Keratinocyte (primary cell): ENCODE data around the gene KSR1. TPM values are rescaled to one million over a fixed set of nuclear protein-coding genes. Genes with fewer than 3 reads are reported as not detected.

ENCODE experiments used
- DNase-seq: peaks from one replicate; pipeline ENCODE4 v3.0.0-alpha.2; 2011; ENCODE audit warnings: low read depth, missing footprints, low spot score
- FAIRE-seq: peaks from 2 replicates; lab custom pipeline; 2011; peaks lifted over from hg19 to GRCh38; lab: Jason Lieb, UNC
- H2AFZ ChIP-seq: 2 replicates; pipeline ENCODE4 v1.6.0; 2012; ENCODE audit warnings: low read length, control low read depth, inconsistent platforms; ENCODE audit not compliant: control insufficient read depth
- H3K27ac ChIP-seq: 2 replicates; pipeline ENCODE4 v1.5.1; 2011; ENCODE audit warnings: low read length; ENCODE audit not compliant: control insufficient read depth, insufficient read depth
- H3K27me3 ChIP-seq: 3 replicates; pipeline ENCODE4 v1.6.0; 2011; ENCODE audit warnings: low read length; ENCODE audit not compliant: control insufficient read depth, insufficient read depth; ENCODE audit errors: extremely low read depth
- H3K36me3 ChIP-seq, 2 experiments: 2 replicates in 1 of 2; 3 replicates in 1 of 2; pipeline ENCODE4 v1.5.1; 2011; ENCODE audit warnings: low read length in 2 of 2, mild to moderate bottlenecking in 1 of 2; ENCODE audit not compliant: control insufficient read depth in 2 of 2, insufficient read depth in 2 of 2; ENCODE audit errors: extremely low read depth in 1 of 2
- H3K4me1 ChIP-seq: 3 replicates; pipeline ENCODE4 v1.5.1; 2011; ENCODE audit warnings: low read length; ENCODE audit not compliant: control insufficient read depth, insufficient read depth; ENCODE audit errors: extremely low read depth
- H3K4me2 ChIP-seq: 3 replicates; pipeline ENCODE4 v1.6.0; 2011; ENCODE audit warnings: low read depth, low read length; ENCODE audit not compliant: control insufficient read depth, insufficient read depth; ENCODE audit errors: extremely low read depth
- H3K4me3 ChIP-seq, 3 experiments: fragments of 200-600 bp in 1 of 3; sonication (generic) in 1 of 3; 2 replicates in 2 of 3; 3 replicates in 1 of 3; pipeline ENCODE4 v1.5.1; 2011 to 2016; ENCODE audit warnings: low read length in 3 of 3, mild to moderate bottlenecking in 3 of 3, control low read depth in 2 of 3, inconsistent platforms in 1 of 3, low read depth in 1 of 3, mixed read lengths in 1 of 3, mixed run types in 1 of 3, moderate library complexity in 1 of 3; ENCODE audit not compliant: control insufficient read depth in 2 of 3, insufficient read depth in 2 of 3; ENCODE audit errors: extremely low read depth in 1 of 3
- H3K79me2 ChIP-seq: 2 replicates; pipeline ENCODE4 v1.6.0; 2012; ENCODE audit warnings: low read length; ENCODE audit not compliant: control insufficient read depth, insufficient read depth
- H3K9ac ChIP-seq: 3 replicates; pipeline ENCODE4 v1.6.0; 2011; ENCODE audit warnings: low read length; ENCODE audit not compliant: control insufficient read depth, insufficient read depth; ENCODE audit errors: extremely low read depth
- H3K9me1 ChIP-seq: 3 replicates; pipeline ENCODE4 v1.6.0; 2011; ENCODE audit warnings: low read length; ENCODE audit not compliant: control insufficient read depth, insufficient read depth; ENCODE audit errors: extremely low read depth
- H3K9me3 ChIP-seq: 2 replicates; pipeline ENCODE4 v1.5.1; 2012; ENCODE audit warnings: low read depth, low read length; ENCODE audit not compliant: control insufficient read depth
- H4K20me1 ChIP-seq: 3 replicates; pipeline ENCODE4 v1.6.0; 2011; ENCODE audit warnings: low read length; ENCODE audit not compliant: control insufficient read depth, insufficient read depth; ENCODE audit errors: extremely low read depth
- EZH2 ChIP-seq: IDR thresholded peaks from one replicate; pipeline ENCODE4 v1.6.1; 2012; ENCODE audit warnings: inconsistent platforms, mild to moderate bottlenecking, low read length, moderate library complexity
- dilution Hi-C: fragments of 300-500 bp; cut with MboI; formaldehyde crosslinking; loops from one replicate; pipeline ENCODE4 v1.7.0; 2020; ENCODE audit warnings: low sequenced_read_pairs; ENCODE audit not compliant: extremely low pct_ligation_motif_present
- polyA plus RNA-seq, 5 experiments: library from polyadenylated mRNA; depleted of rRNA in 3 of 5; stranded (reverse) in 3 of 5; stranded (forward) in 1 of 5; unstranded in 1 of 5; fragments of >200 nt; gene quantifications; 1 replicate in 1 of 5; 2 replicates in 3 of 5; 3 replicates in 1 of 5; pipeline versions ENCODE4 v1.2.1 to v1.2.3, GENCODE V29; 2011 to 2012; ENCODE audit warnings: missing spikeins in 2 of 5, low read depth in 1 of 5, low replicate concordance in 1 of 5
- TF ChIP-seq, protein P1 (sequence below), 3 experiments: IDR thresholded peaks in 1 of 3; conservative IDR thresholded peaks in 1 of 3; optimal IDR thresholded peaks in 1 of 3; 2 replicates in 2 of 3; 3 replicates in 1 of 3; pipeline versions ENCODE3 to v1.5.1; 2011; ENCODE audit warnings: low read length in 3 of 3, mild to moderate bottlenecking in 3 of 3, moderate library complexity in 2 of 3, control low read depth in 1 of 3, inconsistent platforms in 1 of 3; ENCODE audit not compliant: insufficient read depth in 2 of 3; ENCODE audit errors: extremely low read depth in 1 of 3

Gene KSR1
- polyA plus RNA-seq, 1 donor (not counting 4 experiments of a cell fraction or from before 2014, with no cell fraction given), result 1.3 TPM

- TF ChIP-seq EZH2, result no peak
- TF ChIP-seq, protein P1, sequence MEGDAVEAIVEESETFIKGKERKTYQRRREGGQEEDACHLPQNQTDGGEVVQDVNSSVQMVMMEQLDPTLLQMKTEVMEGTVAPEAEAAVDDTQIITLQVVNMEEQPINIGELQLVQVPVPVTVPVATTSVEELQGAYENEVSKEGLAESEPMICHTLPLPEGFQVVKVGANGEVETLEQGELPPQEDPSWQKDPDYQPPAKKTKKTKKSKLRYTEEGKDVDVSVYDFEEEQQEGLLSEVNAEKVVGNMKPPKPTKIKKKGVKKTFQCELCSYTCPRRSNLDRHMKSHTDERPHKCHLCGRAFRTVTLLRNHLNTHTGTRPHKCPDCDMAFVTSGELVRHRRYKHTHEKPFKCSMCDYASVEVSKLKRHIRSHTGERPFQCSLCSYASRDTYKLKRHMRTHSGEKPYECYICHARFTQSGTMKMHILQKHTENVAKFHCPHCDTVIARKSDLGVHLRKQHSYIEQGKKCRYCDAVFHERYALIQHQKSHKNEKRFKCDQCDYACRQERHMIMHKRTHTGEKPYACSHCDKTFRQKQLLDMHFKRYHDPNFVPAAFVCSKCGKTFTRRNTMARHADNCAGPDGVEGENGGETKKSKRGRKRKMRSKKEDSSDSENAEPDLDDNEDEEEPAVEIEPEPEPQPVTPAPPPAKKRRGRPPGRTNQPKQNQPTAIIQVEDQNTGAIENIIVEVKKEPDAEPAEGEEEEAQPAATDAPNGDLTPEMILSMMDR (optimal IDR thresholded peaks at IDR 0.05 in 1 of 3, IDR thresholded peaks at IDR 0.05 in 1 of 3, conservative IDR thresholded peaks at IDR 0.05 in 1 of 3; ENCODE audit: extremely low read depth in 1 of 3, insufficient read depth in 2 of 3, low read length in 3 of 3), result no peak
- Histone ChIP-seq H3K9me3 (no peaks in the 10 kb centered on the region), H2AFZ (no peak overlapping the region), H3K27ac (no peak overlapping the region), H3K9ac (no peak overlapping the region), H3K79me2 (no peaks in the 10 kb centered on the region), H3K4me1 (peaks cover 7% of the 10 kb centered on the region), H3K4me2 (no peak overlapping the region), H3K4me3 (no peak overlapping the region), H3K27me3 (no peaks in the 10 kb centered on the region), H3K36me3 (no peaks in the 10 kb centered on the region), H3K9me1 (no peaks in the 10 kb centered on the region), H4K20me1 (no peaks in the 10 kb centered on the region)
- FAIRE-seq (no peak), DNase-seq (no peak)
- dilution Hi-C loops, result no loop called here
Measured at GRCh38 chr17:27512511-27513346, 56.5 kb downstream of the KSR1 start.

DNA sequence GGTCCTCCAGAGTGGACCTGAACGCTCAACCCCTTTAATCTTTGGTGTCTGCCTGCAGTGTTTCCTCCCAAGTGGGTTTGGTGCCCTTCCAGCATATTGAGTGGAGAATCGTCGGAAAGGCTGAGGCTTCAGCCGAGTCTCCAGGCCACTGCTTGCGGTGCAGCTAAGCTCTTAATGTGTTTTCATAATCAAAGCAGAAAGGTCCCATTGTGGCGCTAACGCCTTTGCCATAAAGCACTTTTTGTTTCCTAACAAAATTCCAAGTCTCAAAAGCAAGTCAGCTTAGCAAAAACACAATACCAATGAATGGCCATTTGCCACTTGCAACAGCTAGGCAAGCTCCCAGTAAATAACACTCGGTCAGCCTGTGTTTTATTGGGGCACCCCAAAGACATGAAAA lies 57.6 kb downstream of the KSR1 start:
- H3K27me3 ChIP-seq, result no peaks in the 10 kb centered on the region
- H3K4me3 ChIP-seq, result no peak overlapping the region
- H3K4me1 ChIP-seq, result peaks cover 12% of the 10 kb centered on the region
- dilution Hi-C loops, result no loop called here
- no peaks in the 10 kb centered on the region for H4K20me1 ChIP-seq
- no peaks in the 10 kb centered on the region for H3K9me3 ChIP-seq
- no peaks in the 10 kb centered on the region for H3K9me1 ChIP-seq
- no peaks in the 10 kb centered on the region for H3K79me2 ChIP-seq
- no peak for TF ChIP-seq EZH2
- TF ChIP-seq, protein P1 (optimal IDR thresholded peaks at IDR 0.05 in 1 of 3, IDR thresholded peaks at IDR 0.05 in 1 of 3, conservative IDR thresholded peaks at IDR 0.05 in 1 of 3; ENCODE audit: extremely low read depth in 1 of 3, insufficient read depth in 2 of 3, low read length in 3 of 3), result no peak
- no peak for DNase-seq
- no peak overlapping the region for H3K9ac ChIP-seq
- no peak overlapping the region for H3K4me2 ChIP-seq
- no peaks in the 10 kb centered on the region for H3K36me3 ChIP-seq
- no peak for FAIRE-seq
- no peak overlapping the region for H2AFZ ChIP-seq
- H3K27ac ChIP-seq, result no peak overlapping the region
